ENCODE results near the gene ABR. TPM values are rescaled to one million over a fixed set of nuclear protein-coding genes. Genes with fewer than 3 reads are reported as not detected.
A peak's percentile ranks its signal among the peaks of the same experiment; 100 is the strongest.

Gene ABR
- total and polyA plus RNA-seq, 2 of the 13 experiments (the other 11 are each of a cell fraction or from before 2014, with no cell fraction given) = 12.4 to 40.4 TPM

GRCh38 chr17:996554-997344, 183.0 kb downstream of the ABR start, which contains the start of gene TIMM22 (continued):
- TF ChIP-seq USF2 (IDR thresholded peaks at IDR 0.05; ENCODE audit: low read depth, low read length) (peak; percentile 45), USF2 (CRISPR knock-in tag; IDR thresholded peaks at IDR 0.05; ENCODE audit: borderline replicate concordance) (peak; percentile 85), NBN (conservative IDR thresholded peaks at IDR 0.05) (no peak), ZNF292 (CRISPR knock-in tag; IDR thresholded peaks at IDR 0.05; ENCODE audit: borderline replicate concordance, low read depth) (no peak), UBTF (CRISPR knock-in tag; IDR thresholded peaks at IDR 0.05) (peak; percentile 86), MED8 (CRISPR knock-in tag; IDR thresholded peaks at IDR 0.05; ENCODE audit: insufficient replicate concordance) (peak; percentile 74), MATR3 (CRISPR knock-in tag; IDR thresholded peaks at IDR 0.05) (no peak), ZNF407 (CRISPR knock-in tag; IDR thresholded peaks at IDR 0.05; ENCODE audit: not compliant biosample characterization) (peak; percentile 94), KDM5A (IDR thresholded peaks at IDR 0.05; ENCODE audit: borderline replicate concordance, low read length) (peak; percentile 99), FOXP1 (IDR thresholded peaks at IDR 0.05) (no peak), FOXP1 (CRISPR knock-in tag; IDR thresholded peaks at IDR 0.05) (peak; percentile 28; the same call in 1 of the 2 replicates), HOXA5 (CRISPR knock-in tag; IDR thresholded peaks at IDR 0.05) (peak; percentile 58; the same call in 1 of the 2 replicates), ONECUT2 (CRISPR knock-in tag; IDR thresholded peaks at IDR 0.05) (no peak)
